ENCODE results near the gene ZNF354C. TPM values are rescaled to one million over a fixed set of nuclear protein-coding genes. Genes with fewer than 3 reads are reported as not detected.

ZNF354C gene
- total and polyA plus RNA-seq, 12 donors: 1.1 to 5.5 (median 4.1) TPM

GRCh38 chr5:179055436-179055835, 4.7 kb upstream of the ZNF354C start:
- Histone ChIP-seq H3K4me3 (no peak overlapping the region), H3K36me3 (no peaks in the 10 kb centered on the region), H3K27me3 (peaks cover 0 to 3% (median 0%) of the 10 kb centered on the region in 7 donors), H3K4me1 (peaks cover 0 to 6% (median 0%) of the 10 kb centered on the region in 9 donors), H3K27ac (no peak overlapping the region), H3K9me3 (peaks cover 0 to 16% (median 0%) of the 10 kb centered on the region in 11 donors)
- DNase-seq: no peak
- no peak for ATAC-seq
- 77 to 79% methylated on average over 3 of the region's 3 CpGs for WGBS, 2 donors
- TF ChIP-seq, protein P1, sequence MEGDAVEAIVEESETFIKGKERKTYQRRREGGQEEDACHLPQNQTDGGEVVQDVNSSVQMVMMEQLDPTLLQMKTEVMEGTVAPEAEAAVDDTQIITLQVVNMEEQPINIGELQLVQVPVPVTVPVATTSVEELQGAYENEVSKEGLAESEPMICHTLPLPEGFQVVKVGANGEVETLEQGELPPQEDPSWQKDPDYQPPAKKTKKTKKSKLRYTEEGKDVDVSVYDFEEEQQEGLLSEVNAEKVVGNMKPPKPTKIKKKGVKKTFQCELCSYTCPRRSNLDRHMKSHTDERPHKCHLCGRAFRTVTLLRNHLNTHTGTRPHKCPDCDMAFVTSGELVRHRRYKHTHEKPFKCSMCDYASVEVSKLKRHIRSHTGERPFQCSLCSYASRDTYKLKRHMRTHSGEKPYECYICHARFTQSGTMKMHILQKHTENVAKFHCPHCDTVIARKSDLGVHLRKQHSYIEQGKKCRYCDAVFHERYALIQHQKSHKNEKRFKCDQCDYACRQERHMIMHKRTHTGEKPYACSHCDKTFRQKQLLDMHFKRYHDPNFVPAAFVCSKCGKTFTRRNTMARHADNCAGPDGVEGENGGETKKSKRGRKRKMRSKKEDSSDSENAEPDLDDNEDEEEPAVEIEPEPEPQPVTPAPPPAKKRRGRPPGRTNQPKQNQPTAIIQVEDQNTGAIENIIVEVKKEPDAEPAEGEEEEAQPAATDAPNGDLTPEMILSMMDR (IDR thresholded peaks at IDR 0.05): no peak
- intact Hi-C loops (cut with DNase I): loop anchor here in 1 of 10 donors (10.0 kb wide), 1 partner anchor 321 kb away; the partner anchor contains the start of gene ZNF354A

- no peaks in the 10 kb centered on the region for H3K36me3 ChIP-seq
- H3K9me3 ChIP-seq: peaks cover 0 to 12% (median 0%) of the 10 kb centered on the region in 11 donors
- H3K27me3 ChIP-seq: peaks cover 0 to 3% (median 0%) of the 10 kb centered on the region in 7 donors
- ATAC-seq (no peak), DNase-seq (no peak)
- H3K4me3 ChIP-seq: no peak overlapping the region
- TF ChIP-seq, protein P1 (IDR thresholded peaks at IDR 0.05): no peak
- H3K27ac ChIP-seq: no peak overlapping the region
- WGBS, 2 donors: 64 to 66% methylated on average over 9 of the region's 9 CpGs
- peaks cover 0 to 10% (median 2%) of the 10 kb centered on the region in 9 donors for H3K4me1 ChIP-seq
- intact Hi-C loops (cut with DNase I): loop anchor here in 1 of 10 donors (10.0 kb wide), 1 partner anchor 321 kb away; the partner anchor contains the start of gene ZNF354A
Observed at GRCh38 chr5:179055841-179056240, 4.3 kb upstream of the ZNF354C start.

GRCh38 chr5:179061025-179061424, 852 bp downstream of the ZNF354C start:
- H3K27me3 ChIP-seq: no peaks in the 10 kb centered on the region
- H3K4me1 ChIP-seq: peaks cover 5 to 20% (median 11%) of the 10 kb centered on the region in 9 donors
- intact Hi-C loops (cut with DNase I): loop anchor here in 4 of 10 donors (2.0 to 5.0 kb wide), 3 partner anchors 36 to 329 kb away; partner anchors contain the start of gene ZNF354A (in 3 of the 4)
- H3K9me3 ChIP-seq: peaks cover 0 to 41% (median 6%) of the 10 kb centered on the region in 11 donors
- TF ChIP-seq, protein P1 (IDR thresholded peaks at IDR 0.05): no peak
- peak in 1 of 2 donors; percentile 13 for DNase-seq
- peak overlapping the region; percentile 60 to 85 (median 80) for H3K4me3 ChIP-seq
- peak in 1 of 8 donors; percentile 24 for ATAC-seq
- peaks cover 0 to 40% (median 21%) of the 10 kb centered on the region in 9 donors for H3K36me3 ChIP-seq
- WGBS, 2 donors: 75 to 76% methylated on average over 19 of the region's 19 CpGs
- peak overlapping the region in 6 of 10 donors; percentile 77 to 89 (median 81) for H3K27ac ChIP-seq

GRCh38 chr5:179065703-179066102, 5.5 kb downstream of the ZNF354C start:
- H3K27me3 ChIP-seq: no peaks in the 10 kb centered on the region
- H3K4me1 ChIP-seq: peaks cover 5 to 14% (median 10%) of the 10 kb centered on the region in 9 donors
- WGBS, 2 donors: 97 to 98% methylated on average over 6 of the region's 6 CpGs
- TF ChIP-seq, protein P1 (IDR thresholded peaks at IDR 0.05): no peak
- ATAC-seq (no peak), DNase-seq (no peak)
- intact Hi-C loops (cut with DNase I): no loop called here
- peaks cover 0 to 86% (median 53%) of the 10 kb centered on the region in 9 donors for H3K36me3 ChIP-seq
- no peak overlapping the region for H3K4me3 ChIP-seq
- H3K9me3 ChIP-seq: peaks cover 0 to 79% (median 44%) of the 10 kb centered on the region in 11 donors
- H3K27ac ChIP-seq: no peak overlapping the region
